ENCODE data around the gene SNX30.

SNX30 gene

GRCh38 chr9:112794731-112795130, 44.2 kb downstream of the SNX30 start:
- H3K4me3 ChIP-seq (ENCODE audit: low read depth, low read length) = no peak overlapping the region
- DNase-seq (ENCODE audit: low read depth) = no peak
- no peak for TF ChIP-seq MAX (IDR thresholded peaks at IDR 0.05; ENCODE audit: low read depth, low read length)
- TF ChIP-seq, protein P1, sequence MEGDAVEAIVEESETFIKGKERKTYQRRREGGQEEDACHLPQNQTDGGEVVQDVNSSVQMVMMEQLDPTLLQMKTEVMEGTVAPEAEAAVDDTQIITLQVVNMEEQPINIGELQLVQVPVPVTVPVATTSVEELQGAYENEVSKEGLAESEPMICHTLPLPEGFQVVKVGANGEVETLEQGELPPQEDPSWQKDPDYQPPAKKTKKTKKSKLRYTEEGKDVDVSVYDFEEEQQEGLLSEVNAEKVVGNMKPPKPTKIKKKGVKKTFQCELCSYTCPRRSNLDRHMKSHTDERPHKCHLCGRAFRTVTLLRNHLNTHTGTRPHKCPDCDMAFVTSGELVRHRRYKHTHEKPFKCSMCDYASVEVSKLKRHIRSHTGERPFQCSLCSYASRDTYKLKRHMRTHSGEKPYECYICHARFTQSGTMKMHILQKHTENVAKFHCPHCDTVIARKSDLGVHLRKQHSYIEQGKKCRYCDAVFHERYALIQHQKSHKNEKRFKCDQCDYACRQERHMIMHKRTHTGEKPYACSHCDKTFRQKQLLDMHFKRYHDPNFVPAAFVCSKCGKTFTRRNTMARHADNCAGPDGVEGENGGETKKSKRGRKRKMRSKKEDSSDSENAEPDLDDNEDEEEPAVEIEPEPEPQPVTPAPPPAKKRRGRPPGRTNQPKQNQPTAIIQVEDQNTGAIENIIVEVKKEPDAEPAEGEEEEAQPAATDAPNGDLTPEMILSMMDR (IDR thresholded peaks at IDR 0.05; ENCODE audit: low read depth, low read length) = no peak
- no peak for TF ChIP-seq MYC (IDR thresholded peaks at IDR 0.05; ENCODE audit: low read depth, low read length)
- no peak for TF ChIP-seq POLR2A (IDR thresholded peaks at IDR 0.05; ENCODE audit: extremely low read depth, insufficient read length)

DNA sequence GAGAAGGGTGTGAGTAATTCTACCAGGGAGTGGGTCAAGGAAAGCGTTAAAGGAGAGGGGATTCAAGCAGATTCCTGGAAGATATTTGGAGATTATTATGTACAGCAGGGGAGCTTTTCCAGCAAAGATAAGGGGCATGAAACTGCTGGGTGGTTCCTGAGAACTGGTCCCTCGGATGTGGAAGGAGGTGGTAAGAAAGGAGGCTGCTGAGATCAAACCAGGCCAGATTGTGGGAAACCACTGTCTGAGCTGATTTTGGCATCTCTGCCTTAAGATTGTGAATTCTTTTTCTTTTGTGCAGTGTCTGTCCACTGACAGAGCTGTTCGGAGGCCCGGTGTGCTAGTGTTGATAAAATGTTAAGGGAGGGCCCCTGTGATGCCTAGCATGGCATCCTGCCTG, 45.4 kb downstream of the SNX30 start:
- no peak for DNase-seq (ENCODE audit: low read depth)
- TF ChIP-seq POLR2A (IDR thresholded peaks at IDR 0.05; ENCODE audit: extremely low read depth, insufficient read length) (no peak), MAX (IDR thresholded peaks at IDR 0.05; ENCODE audit: low read depth, low read length) (no peak), MYC (IDR thresholded peaks at IDR 0.05; ENCODE audit: low read depth, low read length) (no peak)
- TF ChIP-seq, protein P1 (IDR thresholded peaks at IDR 0.05; ENCODE audit: low read depth, low read length) = no peak
- no peak overlapping the region for H3K4me3 ChIP-seq (ENCODE audit: low read depth, low read length)

- no peak overlapping the region for H3K4me3 ChIP-seq (ENCODE audit: low read depth, low read length)
- no peak for DNase-seq (ENCODE audit: low read depth)
- no peak for TF ChIP-seq POLR2A (IDR thresholded peaks at IDR 0.05; ENCODE audit: extremely low read depth, insufficient read length)
- TF ChIP-seq MAX (IDR thresholded peaks at IDR 0.05; ENCODE audit: low read depth, low read length) = no peak
Observed at GRCh38 chr9:112796485-112796884, 45.9 kb downstream of the SNX30 start.

DNA sequence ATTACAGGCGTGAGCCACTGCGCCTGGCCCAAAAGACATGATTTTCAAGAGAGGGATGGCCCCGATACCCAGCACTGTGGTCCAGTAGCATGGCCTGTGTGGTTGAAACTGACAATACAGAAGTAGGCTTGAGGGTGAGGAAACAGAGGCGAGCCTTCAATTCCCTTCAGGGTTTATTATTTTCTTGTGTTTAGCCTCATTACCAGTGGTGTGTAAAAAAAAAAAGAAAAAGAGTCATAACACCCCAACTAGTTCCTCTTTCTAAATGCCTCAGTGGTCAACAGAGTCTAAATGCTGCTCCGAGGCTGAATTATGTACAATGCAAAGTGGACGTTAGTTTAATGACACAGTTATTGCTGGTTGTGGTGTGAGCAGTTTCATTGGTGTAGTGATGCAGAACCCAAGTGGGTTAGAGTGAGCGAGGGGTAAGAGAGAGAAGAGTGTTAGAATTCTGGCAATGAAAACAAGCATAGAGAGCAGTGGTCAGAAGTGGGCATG, 58.8 kb downstream of the SNX30 start:
- peak; percentile 83 for DNase-seq (ENCODE audit: low read depth)
- peak overlapping the region; percentile 39 for H3K4me3 ChIP-seq (ENCODE audit: low read depth, low read length)
- TF ChIP-seq POLR2A (IDR thresholded peaks at IDR 0.05; ENCODE audit: extremely low read depth, insufficient read length) = no peak
- TF ChIP-seq MAX (IDR thresholded peaks at IDR 0.05; ENCODE audit: low read depth, low read length) = peak; percentile 20; the same call in 1 of the 2 replicates

DNA sequence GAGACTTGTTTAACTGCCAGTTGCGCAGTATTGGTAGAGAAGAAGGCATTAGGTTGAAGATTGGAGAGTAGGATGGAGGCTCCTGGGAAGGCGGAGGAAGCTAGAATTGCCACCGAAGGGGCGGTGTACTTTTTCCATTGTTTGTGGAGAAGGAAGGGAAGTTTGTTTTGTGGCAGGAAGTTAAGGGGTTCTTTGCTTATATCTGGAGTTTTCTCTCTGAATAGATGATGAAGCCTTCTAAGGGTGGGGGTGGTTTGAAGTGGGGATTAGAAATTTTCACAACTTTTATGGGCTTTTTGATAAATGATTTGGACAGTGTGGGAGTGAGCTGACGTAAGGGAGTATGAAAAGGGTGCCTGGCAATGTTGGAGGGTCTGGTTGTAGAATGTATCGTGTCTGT, 59.3 kb downstream of the SNX30 start:
- H3K4me3 ChIP-seq (ENCODE audit: low read depth, low read length) = peak overlapping the region; percentile 39
- no peak for DNase-seq (ENCODE audit: low read depth)
- no peak for TF ChIP-seq POLR2A (IDR thresholded peaks at IDR 0.05; ENCODE audit: extremely low read depth, insufficient read length)
- no peak for TF ChIP-seq MYC (IDR thresholded peaks at IDR 0.05; ENCODE audit: low read depth, low read length)
- no peak for TF ChIP-seq MAX (IDR thresholded peaks at IDR 0.05; ENCODE audit: low read depth, low read length)
- TF ChIP-seq, protein P1 (IDR thresholded peaks at IDR 0.05; ENCODE audit: low read depth, low read length) = no peak

GRCh38 chr9:112810696-112811490, 60.3 kb downstream of the SNX30 start:
- TF ChIP-seq POLR2A (IDR thresholded peaks at IDR 0.05; ENCODE audit: extremely low read depth, insufficient read length) (no peak), MYC (IDR thresholded peaks at IDR 0.05; ENCODE audit: low read depth, low read length) (no peak), MAX (IDR thresholded peaks at IDR 0.05; ENCODE audit: low read depth, low read length) (no peak)
- TF ChIP-seq, protein P1 (IDR thresholded peaks at IDR 0.05; ENCODE audit: low read depth, low read length) = no peak
- no peak overlapping the region for H3K4me3 ChIP-seq (ENCODE audit: low read depth, low read length)

More at GRCh38 chr9:112810696-112811490, 60.3 kb downstream of the SNX30 start:
- DNase-seq (ENCODE audit: low read depth) = no peak

Data from NB4 (cell line).